ENCODE measurements around the gene MEF2B. TPM values are rescaled to one million over a fixed set of nuclear protein-coding genes. Genes with fewer than 3 reads are reported as not detected.
"Not testable (repeated sequence)": the region's sequence is repeated elsewhere in the genome, so short reads cannot be mapped to it uniquely, and the experiment has no call there.

Gene MEF2B
- total RNA-seq, 6 donors from 2014 or later: 2.0 to 3.9 (median 3.1) TPM; not detected in 3

DNA sequence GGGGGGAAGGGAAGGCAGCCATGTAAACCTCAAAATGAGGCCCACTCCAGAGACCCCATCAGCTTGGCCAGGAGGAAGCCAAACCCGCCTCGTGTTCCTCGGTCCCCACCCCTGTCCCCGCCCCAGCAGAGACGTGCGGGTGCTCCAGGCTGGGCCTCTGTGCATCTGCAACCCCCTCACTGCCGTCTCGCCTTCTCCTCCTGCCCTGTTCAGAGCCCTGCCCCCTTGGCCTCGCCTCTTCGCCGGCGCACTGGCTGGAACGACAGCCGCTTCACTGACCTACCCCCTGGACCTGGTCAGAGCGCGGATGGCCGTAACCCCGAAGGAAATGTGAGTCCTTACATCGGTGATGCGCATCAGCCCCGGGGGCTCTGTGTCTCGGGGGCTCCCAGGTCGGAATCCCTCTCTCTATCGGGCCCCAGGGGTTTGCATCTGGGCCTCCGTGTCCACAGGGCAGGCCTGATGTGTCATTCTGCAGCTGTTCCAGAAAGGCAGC, 64.0 kb downstream of the MEF2B start:
- Histone ChIP-seq H3K27ac (no peak overlapping the region), H3K36me3 (peaks cover 0 to 6% (median under 1%) of the 10 kb centered on the region in 4 donors), H3K4me3 (peak overlapping the region in 3 of 4 donors; percentile 15 to 24 (median 18)), H3K9me3 (no peaks in the 10 kb centered on the region), H3K27me3 (no peaks in the 10 kb centered on the region), H3K4me1 (peaks cover 6 to 22% (median 7%) of the 10 kb centered on the region in 4 donors)
- DNase-seq (peak in 1 of 2 donors; percentile 77), ATAC-seq (ENCODE audit: low FRiP score in 2 of 2) (peak in 1 of 2 donors; percentile 51)
- TF ChIP-seq POLR2AphosphoS5 (IDR thresholded peaks at IDR 0.05) (no peak), EP300 (IDR thresholded peaks at IDR 0.05) (no peak), POLR2A (IDR thresholded peaks at IDR 0.05) (no peak)
- TF ChIP-seq, protein P1, sequence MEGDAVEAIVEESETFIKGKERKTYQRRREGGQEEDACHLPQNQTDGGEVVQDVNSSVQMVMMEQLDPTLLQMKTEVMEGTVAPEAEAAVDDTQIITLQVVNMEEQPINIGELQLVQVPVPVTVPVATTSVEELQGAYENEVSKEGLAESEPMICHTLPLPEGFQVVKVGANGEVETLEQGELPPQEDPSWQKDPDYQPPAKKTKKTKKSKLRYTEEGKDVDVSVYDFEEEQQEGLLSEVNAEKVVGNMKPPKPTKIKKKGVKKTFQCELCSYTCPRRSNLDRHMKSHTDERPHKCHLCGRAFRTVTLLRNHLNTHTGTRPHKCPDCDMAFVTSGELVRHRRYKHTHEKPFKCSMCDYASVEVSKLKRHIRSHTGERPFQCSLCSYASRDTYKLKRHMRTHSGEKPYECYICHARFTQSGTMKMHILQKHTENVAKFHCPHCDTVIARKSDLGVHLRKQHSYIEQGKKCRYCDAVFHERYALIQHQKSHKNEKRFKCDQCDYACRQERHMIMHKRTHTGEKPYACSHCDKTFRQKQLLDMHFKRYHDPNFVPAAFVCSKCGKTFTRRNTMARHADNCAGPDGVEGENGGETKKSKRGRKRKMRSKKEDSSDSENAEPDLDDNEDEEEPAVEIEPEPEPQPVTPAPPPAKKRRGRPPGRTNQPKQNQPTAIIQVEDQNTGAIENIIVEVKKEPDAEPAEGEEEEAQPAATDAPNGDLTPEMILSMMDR (IDR thresholded peaks at IDR 0.05): no peak
- WGBS, 2 donors: 77 to 81% methylated on average over 14 to 25 of the region's 25 CpGs

- peak in 1 of 2 donors; percentile 83 for ATAC-seq (ENCODE audit: low FRiP score in 2 of 2)
- no peaks in the 10 kb centered on the region for H3K27me3 ChIP-seq
- peaks cover 3 to 16% (median 4%) of the 10 kb centered on the region in 4 donors for H3K4me1 ChIP-seq
- peak overlapping the region in 3 of 4 donors; percentile 15 to 24 (median 18) for H3K4me3 ChIP-seq
- H3K27ac ChIP-seq: no peak overlapping the region
- TF ChIP-seq, protein P1 (IDR thresholded peaks at IDR 0.05): no peak
- TF ChIP-seq POLR2AphosphoS5 (IDR thresholded peaks at IDR 0.05) (no peak), POLR2A (IDR thresholded peaks at IDR 0.05) (no peak), EP300 (IDR thresholded peaks at IDR 0.05) (no peak)
- no peaks in the 10 kb centered on the region for H3K9me3 ChIP-seq
- peak in 1 of 2 donors; percentile 79 for DNase-seq
- peaks cover 0 to 9% (median 1%) of the 10 kb centered on the region in 4 donors for H3K36me3 ChIP-seq
- WGBS, 2 donors: 68 to 70% methylated on average over 27 to 29 of the region's 36 CpGs
Observed at GRCh38 chr19:19105365-19106055, 64.6 kb downstream of the MEF2B start.

GRCh38 chr19:19103167-19103566, 66.9 kb downstream of the MEF2B start:
- Histone ChIP-seq H3K9me3 (no peaks in the 10 kb centered on the region), H3K27ac (no peak overlapping the region), H3K4me1 (peaks cover 0 to 8% (median 0%) of the 10 kb centered on the region in 4 donors), H3K4me3 (no peak overlapping the region), H3K36me3 (peaks cover 0 to 20% (median 5%) of the 10 kb centered on the region in 4 donors), H3K27me3 (no peaks in the 10 kb centered on the region)
- WGBS, 2 donors: 95 to 97% methylated on average over 11 of the region's 11 CpGs
- TF ChIP-seq POLR2A (IDR thresholded peaks at IDR 0.05) (no peak), EP300 (IDR thresholded peaks at IDR 0.05) (no peak), POLR2AphosphoS5 (IDR thresholded peaks at IDR 0.05) (no peak)
- TF ChIP-seq, protein P1 (IDR thresholded peaks at IDR 0.05): no peak
- ATAC-seq (ENCODE audit: low FRiP score in 2 of 2) (no peak), DNase-seq (no peak)

- not testable (repeated sequence) for H3K4me1 ChIP-seq; ATAC-seq (ENCODE audit: low FRiP score in 2 of 2); H3K4me3 ChIP-seq; H3K9me3 ChIP-seq; H3K27me3 ChIP-seq; DNase-seq; H3K27ac ChIP-seq
- H3K36me3 ChIP-seq: peaks cover 0 to 20% (median 8%) of the 10 kb centered on the region in 4 donors
- WGBS, 2 donors: 94 to 95% methylated on average over 10 of the region's 10 CpGs
Observed at GRCh38 chr19:19102566-19102965, 67.5 kb downstream of the MEF2B start.

GRCh38 chr19:19101540-19101939, 68.5 kb downstream of the MEF2B start:
- TF ChIP-seq, protein P1 (IDR thresholded peaks at IDR 0.05): no peak
- TF ChIP-seq EP300 (IDR thresholded peaks at IDR 0.05): no peak
- no peak for TF ChIP-seq POLR2A (IDR thresholded peaks at IDR 0.05)
- no peak for TF ChIP-seq POLR2AphosphoS5 (IDR thresholded peaks at IDR 0.05)
- Histone ChIP-seq H3K4me1 (peaks cover 0 to 8% (median 0%) of the 10 kb centered on the region in 4 donors), H3K36me3 (peaks cover 0 to 27% (median 11%) of the 10 kb centered on the region in 4 donors), H3K4me3 (no peak overlapping the region), H3K27me3 (no peaks in the 10 kb centered on the region), H3K9me3 (no peaks in the 10 kb centered on the region), H3K27ac (no peak overlapping the region)
- no peak for DNase-seq
- 93 to 98% methylated on average over 4 to 8 of the region's 8 CpGs for WGBS, 2 donors
- ATAC-seq (ENCODE audit: low FRiP score in 2 of 2): no peak
